Left ventricle myocardium superior (tissue), 1 donor: ENCODE results near the gene HBEGF. TPM values are rescaled to one million over a fixed set of nuclear protein-coding genes. Genes with fewer than 3 reads are reported as not detected.

Source experiments
- ATAC-seq: fragments of 200-7000 bp; cut with Tn5 transposase; one replicate; pipeline ENCODE4 v1.9.1; 2020; ENCODE audit warnings: mild to moderate bottlenecking, moderate library complexity
- DNase-seq: peaks from one replicate; pipeline ENCODE4 v3.0.0-alpha.2; 2020
- intact Hi-C: fragments of 100-400 bp; cut with micrococcal nuclease; formaldehyde crosslinking; loops from one replicate; pipeline ENCODE4 v1.11.0; 2022
- total RNA-seq: library from RNA; stranded (reverse); fragmentation: NEBNext Ultra II Directional; extraction: Animal tissue kit (Norgen Biotek cat#: 25700); gene quantifications from one replicate; pipeline ENCODE4 v1.2.1, GENCODE V29; 2021
- donor health status: DM: no; HTN: yes; CAD: no; lungs with severe emphysema.

HBEGF gene
- total RNA-seq, 1 donor from 2014 or later, result 21.9 TPM

DNA sequence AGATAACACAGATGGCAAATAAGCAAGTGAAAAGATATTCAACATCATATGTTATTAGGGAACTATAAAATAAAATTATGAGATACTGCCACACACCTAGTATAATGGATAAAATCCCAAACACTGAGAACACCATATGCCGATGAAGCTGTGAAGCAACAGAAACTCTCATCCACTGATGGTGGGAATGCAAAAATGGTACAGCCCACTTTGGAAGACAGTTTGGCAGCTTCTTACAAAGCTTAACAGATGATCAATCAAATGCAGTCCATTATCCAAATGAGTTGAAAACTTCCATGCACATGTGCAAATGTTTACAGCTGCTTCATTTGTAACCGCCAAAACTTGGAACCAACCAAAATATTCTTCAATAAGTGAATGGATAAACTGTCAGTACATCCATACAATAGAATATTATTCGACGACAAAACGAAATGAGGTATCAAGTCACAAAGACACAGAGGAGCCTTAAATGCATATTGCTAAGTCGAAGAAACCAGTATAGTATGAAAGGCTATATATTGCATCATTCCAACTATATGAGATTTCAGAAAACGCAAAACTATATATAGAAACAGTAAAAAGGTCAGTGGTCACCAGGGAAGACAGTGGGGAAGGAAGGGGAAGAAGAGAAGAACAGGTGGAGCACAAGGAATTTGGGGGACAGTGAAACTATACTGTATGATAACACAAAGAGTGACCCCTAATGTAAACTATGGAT, 58.4 kb downstream of the HBEGF start:
- no peak for DNase-seq
- intact Hi-C loops, result no loop called here
- no peak for ATAC-seq

- intact Hi-C loops, result no loop called here
- DNase-seq (no peak), ATAC-seq (no peak)
Measured at GRCh38 chr5:140286424-140286823, 60.0 kb downstream of the HBEGF start.

DNA sequence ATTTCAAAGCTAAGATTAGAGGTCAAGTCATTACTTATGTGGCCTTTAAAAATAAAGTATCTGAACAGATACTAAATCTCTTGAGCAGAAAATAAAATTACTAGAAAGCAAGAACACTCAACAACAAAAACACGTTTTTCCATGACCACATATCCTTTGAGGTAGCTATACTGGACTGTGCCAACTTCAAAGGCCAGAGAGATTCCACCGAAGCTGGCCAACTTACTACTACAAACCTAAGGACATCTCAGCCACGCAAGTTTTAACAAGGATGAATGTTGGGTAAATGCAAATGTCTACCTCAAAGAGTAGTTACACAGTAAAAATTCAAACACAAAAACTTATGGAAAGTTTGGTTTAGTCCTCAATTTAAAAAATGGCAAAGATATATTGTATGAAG, 62.4 kb downstream of the HBEGF start:
- no peak for DNase-seq
- ATAC-seq, result peak; percentile 46
- intact Hi-C loops, result no loop called here

Other genes with a start within 250 kb of the HBEGF start
- 24.6 TPM for gene PURA, start 232.5 kb downstream of the HBEGF start, total RNA-seq
- gene IGIP, start 220.7 kb downstream of the HBEGF start, total RNA-seq, result 11.8 TPM
- gene CYSTM1, start 171.4 kb downstream of the HBEGF start, total RNA-seq, result 58.2 TPM
- 68.1 TPM for gene PFDN1, start 43.5 kb downstream of the HBEGF start, total RNA-seq
- gene SLC4A9, start 13.6 kb upstream of the HBEGF start, total RNA-seq, result not detected
- gene ANKHD1, start 55.2 kb upstream of the HBEGF start, total RNA-seq, result 66.1 TPM
- gene EIF4EBP3, start 201.1 kb upstream of the HBEGF start, total RNA-seq, result 18.2 TPM
- gene SRA1, start 210.9 kb upstream of the HBEGF start, total RNA-seq, result 27.4 TPM
- 13.3 TPM for gene APBB3, start 218.0 kb upstream of the HBEGF start, total RNA-seq
- gene SLC35A4, start 218.2 kb upstream of the HBEGF start, total RNA-seq, result 77.5 TPM